LNCaP clone FGC (cell line): ENCODE measurements around the gene TLE6.
"Not testable (repeated sequence)": the region's sequence is repeated elsewhere in the genome, so short reads cannot be mapped to it uniquely, and the experiment has no call there.

ENCODE experiments used
- DNase-seq: peaks from one replicate; pipeline ENCODE4 v3.0.0-alpha.2; 2011; ENCODE audit warnings: low read depth
- H3K4me3 ChIP-seq: 2 replicates; pipeline ENCODE4 v1.5.1; 2011; ENCODE audit warnings: mild to moderate bottlenecking, low read depth, low read length, control low read depth
- TF ChIP-seq, protein P1 (sequence below): IDR thresholded peaks from 2 replicates; pipeline ENCODE4 v1.5.1; 2012; ENCODE audit warnings: mild to moderate bottlenecking; ENCODE audit not compliant: control insufficient read depth, insufficient read depth; ENCODE audit errors: extremely low read depth

Gene TLE6

GRCh38 chr19:2977001-2977745 is at the start of gene TLE6:
TSS of gene TLE6 (plus strand) at chr19:2977564. CDS start at chr19:2978234, 670 bp downstream.
- H3K4me3 ChIP-seq, result peak within 1 kb of the TSS; percentile 69
- peak; percentile 89 for DNase-seq
- TF ChIP-seq, protein P1, sequence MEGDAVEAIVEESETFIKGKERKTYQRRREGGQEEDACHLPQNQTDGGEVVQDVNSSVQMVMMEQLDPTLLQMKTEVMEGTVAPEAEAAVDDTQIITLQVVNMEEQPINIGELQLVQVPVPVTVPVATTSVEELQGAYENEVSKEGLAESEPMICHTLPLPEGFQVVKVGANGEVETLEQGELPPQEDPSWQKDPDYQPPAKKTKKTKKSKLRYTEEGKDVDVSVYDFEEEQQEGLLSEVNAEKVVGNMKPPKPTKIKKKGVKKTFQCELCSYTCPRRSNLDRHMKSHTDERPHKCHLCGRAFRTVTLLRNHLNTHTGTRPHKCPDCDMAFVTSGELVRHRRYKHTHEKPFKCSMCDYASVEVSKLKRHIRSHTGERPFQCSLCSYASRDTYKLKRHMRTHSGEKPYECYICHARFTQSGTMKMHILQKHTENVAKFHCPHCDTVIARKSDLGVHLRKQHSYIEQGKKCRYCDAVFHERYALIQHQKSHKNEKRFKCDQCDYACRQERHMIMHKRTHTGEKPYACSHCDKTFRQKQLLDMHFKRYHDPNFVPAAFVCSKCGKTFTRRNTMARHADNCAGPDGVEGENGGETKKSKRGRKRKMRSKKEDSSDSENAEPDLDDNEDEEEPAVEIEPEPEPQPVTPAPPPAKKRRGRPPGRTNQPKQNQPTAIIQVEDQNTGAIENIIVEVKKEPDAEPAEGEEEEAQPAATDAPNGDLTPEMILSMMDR, result no peak

DNA sequence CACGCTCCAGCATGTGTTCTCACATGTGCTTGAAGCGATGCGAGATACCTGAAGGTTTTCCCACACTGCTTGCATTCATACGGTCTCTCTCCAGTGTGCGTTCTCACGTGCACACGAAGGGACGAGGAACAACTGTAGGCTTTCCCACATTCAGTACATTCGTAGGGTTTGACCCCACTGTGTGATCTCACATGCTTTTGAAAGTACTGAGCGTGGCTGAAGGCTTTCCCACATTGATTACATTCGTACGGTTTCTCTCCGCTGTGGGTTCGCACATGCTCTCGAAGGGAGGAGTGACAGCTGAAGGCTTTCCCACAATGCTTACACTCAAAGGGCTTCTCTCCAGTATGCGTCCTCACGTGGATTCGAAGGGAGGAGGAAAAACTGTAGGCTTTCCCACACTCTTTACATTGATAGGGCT is 43.9 kb upstream of the TLE6 start:
- no peak overlapping the region for H3K4me3 ChIP-seq
- TF ChIP-seq, protein P1, result no peak
- DNase-seq, result no peak

DNA sequence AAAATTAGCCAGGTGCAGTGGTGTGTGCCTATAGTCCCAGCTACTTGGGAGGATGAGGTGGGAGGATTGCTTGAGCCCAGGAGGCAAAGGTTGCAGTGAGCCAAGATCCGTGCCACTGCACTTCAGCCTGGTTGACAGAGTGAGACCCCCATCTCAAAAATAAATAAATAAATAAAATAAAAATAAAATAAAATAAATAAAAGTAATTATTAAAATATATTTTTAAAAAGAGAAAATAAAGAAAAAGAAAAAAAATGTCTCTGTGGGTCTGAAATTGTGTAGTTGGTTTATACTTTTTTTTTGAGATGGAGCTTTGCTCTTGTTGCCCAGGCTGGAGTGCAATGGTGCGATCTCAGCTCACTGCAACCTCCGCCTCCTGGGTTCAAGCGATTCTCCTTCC is 41.5 kb upstream of the TLE6 start:
- H3K4me3 ChIP-seq, DNase-seq: not testable (repeated sequence)

GRCh38 chr19:2942928-2943640 is 34.3 kb upstream of the TLE6 start:
- DNase-seq, result no peak
- H3K4me3 ChIP-seq, result no peak overlapping the region
- TF ChIP-seq, protein P1, result no peak

GRCh38 chr19:2944403-2944774 is 33.0 kb upstream of the TLE6 start:
- H3K4me3 ChIP-seq, result peak overlapping the region; percentile 97
- no peak for DNase-seq
- TF ChIP-seq, protein P1, result no peak

GRCh38 chr19:2944775-2945574 is 32.4 kb upstream of the TLE6 start, which contains the start of gene ZNF77:
TSS of gene ZNF77 (minus strand) at chr19:2944971. CDS start at chr19:2944840, 131 bp downstream.
- peak within 1 kb of the TSS; percentile 97 for H3K4me3 ChIP-seq
- DNase-seq, result peak; percentile 99
- TF ChIP-seq, protein P1, result 0 out of 2 replicates have a peak, but pooled peaks have one; percentile 14
